HepG2 (cell line): ENCODE data around the gene CENPB. TPM values are rescaled to one million over a fixed set of nuclear protein-coding genes. Genes with fewer than 3 reads are reported as not detected.
A peak's percentile ranks its signal among the peaks of the same experiment; 100 is the strongest.

ENCODE experiments used
- ATAC-seq: fragments of 200-7000 bp; cut with Tn5 transposase; 3 replicates; pipeline ENCODE4 v1.9.1; 2020; ENCODE audit warnings: mild to moderate bottlenecking, moderate library complexity
- BruUV-seq: library from RNA; stranded (reverse); fragments of 400-500 nt; replicated peaks from 2 replicates; lab custom pipeline; 2021; lab: Mats Ljungman, UMichigan
- CTCF ChIA-PET: fragments of 300-600 bp; formaldehyde crosslinking; extraction: SDS; loops from one replicate; lab custom pipeline; 2021; ENCODE audit warnings: low total read pairs, inconsistent platforms, low intra/inter-chr PET ratio; lab: Yijun Ruan, JAX
- POLR2A ChIA-PET: fragments of 350-600 bp; sonication (Branson Sonifier 250); formaldehyde crosslinking; loops from one replicate; lab custom pipeline; 2020; ENCODE audit warnings: antibody characterized with exemption, inconsistent platforms; lab: Yijun Ruan, JAX
- DNase-seq: peaks from one replicate; pipeline ENCODE4 v3.0.0-alpha.2; 2015; ENCODE audit warnings: low spot score
- FAIRE-seq: peaks from 3 replicates; lab custom pipeline; 2011; peaks lifted over from hg19 to GRCh38; lab: Jason Lieb, UNC
- H2AFZ ChIP-seq: one replicate; pipeline ENCODE4 v1.6.1; 2011; ENCODE audit warnings: low read length, inconsistent platforms
- H3K27ac ChIP-seq: fragments of 300-600 bp; 3 replicates; pipeline ENCODE4 v1.8.0; 2011; ENCODE audit warnings: mixed run types, mild to moderate bottlenecking, mixed read lengths, low read length, inconsistent platforms; ENCODE audit not compliant: insufficient read depth; ENCODE audit errors: extremely low read length
- H3K27me3 ChIP-seq, 2 experiments: fragments of 200-600 bp in 1 of 2; 2 replicates in 1 of 2; 3 replicates in 1 of 2; pipeline versions ENCODE4 v1.6.0 to v1.8.0; 2011; ENCODE audit warnings: low read length in 2 of 2, mild to moderate bottlenecking in 2 of 2, moderate library complexity in 2 of 2, inconsistent platforms in 1 of 2; ENCODE audit not compliant: insufficient read depth in 2 of 2, control insufficient read depth in 1 of 2
- H3K36me3 ChIP-seq, 2 experiments: fragments of 200-600 bp in 1 of 2; replicated peaks in 1 of 2; 2 replicates in 1 of 2; 3 replicates in 1 of 2; pipeline versions ENCODE4 v1.5.1 to v1.8.0; 2011; ENCODE audit warnings: low read length in 2 of 2, inconsistent platforms in 1 of 2; ENCODE audit not compliant: insufficient read depth in 2 of 2, control insufficient read depth in 1 of 2
- H3K4me1 ChIP-seq: 2 replicates; pipeline ENCODE4 v1.5.1; 2012; ENCODE audit warnings: low read length, inconsistent platforms; ENCODE audit not compliant: insufficient read depth
- H3K4me2 ChIP-seq: 2 replicates; pipeline ENCODE4 v1.6.0; 2011; ENCODE audit warnings: low read depth, low read length, inconsistent platforms
- H3K4me3 ChIP-seq, 3 experiments: fragments of 200-600 bp in 1 of 3; sonication (generic), shearing (Covaris generic) in 1 of 3; replicated peaks in 1 of 3; 2 replicates each; pipeline ENCODE4 v1.5.1; 2011 to 2016; ENCODE audit warnings: low read length in 3 of 3, inconsistent platforms in 2 of 3, low read depth in 2 of 3, mild to moderate bottlenecking in 2 of 3, control low read depth in 1 of 3, mixed read lengths in 1 of 3; ENCODE audit not compliant: insufficient read depth in 1 of 3
- H3K79me2 ChIP-seq: one replicate; pipeline ENCODE4 v1.6.1; 2011; ENCODE audit warnings: low read length, inconsistent platforms; ENCODE audit not compliant: insufficient read depth
- H3K9ac ChIP-seq: 2 replicates; pipeline ENCODE4 v1.6.0; 2011; ENCODE audit warnings: mild to moderate bottlenecking, low read depth, low read length, inconsistent platforms; ENCODE audit not compliant: insufficient read depth
- H3K9me3 ChIP-seq: 2 replicates; pipeline ENCODE4 v1.5.1; 2012; ENCODE audit warnings: mild to moderate bottlenecking, low read length
- H4K20me1 ChIP-seq: 2 replicates; pipeline ENCODE4 v1.6.0; 2011; ENCODE audit warnings: inconsistent platforms, mild to moderate bottlenecking, low read length, moderate library complexity; ENCODE audit not compliant: insufficient read depth
- AGO2 ChIP-seq: fragments of 200-400 bp; formaldehyde crosslinking; optimal IDR thresholded peaks from 2 replicates; pipeline ENCODE3; 2017; ENCODE audit warnings: mild to moderate bottlenecking, low read depth, low read length, moderate library complexity
- BRD4 ChIP-seq: sonication (generic); formaldehyde crosslinking; IDR thresholded peaks from 2 replicates; pipeline ENCODE4 v1.4.0; 2020; ENCODE audit warnings: missing genetic modification reagents
- MYC ChIP-seq: sonication (generic); formaldehyde crosslinking; IDR thresholded peaks from 2 replicates; pipeline ENCODE4 v1.9.0; 2021; ENCODE audit warnings: missing genetic modification reagents, borderline replicate concordance
- THYN1 ChIP-seq: sonication (generic); formaldehyde crosslinking; IDR thresholded peaks from 2 replicates; pipeline ENCODE4 v1.8.1; 2023; ENCODE audit warnings: low read depth, mild to moderate bottlenecking, moderate library complexity, missing genetic modification reagents, borderline replicate concordance
- ZKSCAN8 ChIP-seq: IDR thresholded peaks from 2 replicates; pipeline ENCODE4 v1.6.1; 2016; ENCODE audit warnings: borderline replicate concordance, missing genetic modification reagents, missing compliant biosample characterization
- ZNF781 ChIP-seq: sonication (generic); formaldehyde crosslinking; IDR thresholded peaks from 2 replicates; pipeline ENCODE4 v1.5.1; 2020; ENCODE audit warnings: borderline replicate concordance, mild to moderate bottlenecking, missing genetic modification reagents; ENCODE audit errors: not compliant biosample characterization
- WGBS: methylation state at CpG from one replicate; pipeline ENCODE4 v1.1.6; 2017; ENCODE audit warnings: low lambda C conversion rate; 5-methylcytosine and 5-hydroxymethylcytosine counted together
- in situ Hi-C: cut with HindIII; loops from 2 replicates; pipeline ENCODE4 v1.10.0; 2017; ENCODE audit warnings: low pct_unique_long_range_greater_than_20kb; ENCODE audit not compliant: extremely low pct_ligation_motif_present
- intact Hi-C: fragments of 100-400 bp; cut with micrococcal nuclease; formaldehyde crosslinking; loops from one replicate; pipeline ENCODE4 v1.10.0; 2022; ENCODE audit not compliant: unreplicated experiment
- polyA plus RNA-seq, 8 experiments: library from polyadenylated mRNA; depleted of rRNA in 3 of 8; stranded (reverse) in 7 of 8; unstranded in 1 of 8; fragments of >200 nt; fragmentation: Illumina TruSeq in 4 of 8; extraction: Trizol in 4 of 8; gene quantifications; 2 replicates each; pipeline versions ENCODE4 v1.2.1 to v1.2.3, GENCODE V29; 2011 to 2016; ENCODE audit warnings: low read depth in 4 of 8, missing spikeins in 1 of 8, mixed read lengths in 1 of 8; ENCODE audit not compliant: insufficient read depth in 1 of 8
- total RNA-seq, 5 experiments: library from RNA; depleted of rRNA; stranded (reverse); fragments of >200 nt; fragmentation: Illumina TruSeq; extraction: Trizol; gene quantifications; 2 replicates each; pipeline ENCODE4 v1.2.3, GENCODE V29; 2016; ENCODE audit warnings: low read depth in 1 of 5
- TF ChIP-seq, protein P1 (sequence below), 2 experiments: sonication (generic) in 1 of 2; formaldehyde crosslinking in 1 of 2; IDR thresholded peaks; 2 replicates each; pipeline versions ENCODE4 v1.6.1 to v1.9.0; 2014 to 2022; ENCODE audit warnings: antibody characterized with exemption in 1 of 2, borderline replicate concordance in 1 of 2, inconsistent platforms in 1 of 2, low read depth in 1 of 2, missing genetic modification reagents in 1 of 2
- TF ChIP-seq, protein P2 (sequence below): sonication (generic); formaldehyde crosslinking; IDR thresholded peaks from 2 replicates; pipeline ENCODE4 v1.4.0; 2020; ENCODE audit warnings: missing genetic modification reagents

CENPB gene
- total and polyA plus RNA-seq, 2 of the 13 experiments (the other 11 are each of a cell fraction or from before 2014, with no cell fraction given), result 10.4 to 54.5 TPM

DNA sequence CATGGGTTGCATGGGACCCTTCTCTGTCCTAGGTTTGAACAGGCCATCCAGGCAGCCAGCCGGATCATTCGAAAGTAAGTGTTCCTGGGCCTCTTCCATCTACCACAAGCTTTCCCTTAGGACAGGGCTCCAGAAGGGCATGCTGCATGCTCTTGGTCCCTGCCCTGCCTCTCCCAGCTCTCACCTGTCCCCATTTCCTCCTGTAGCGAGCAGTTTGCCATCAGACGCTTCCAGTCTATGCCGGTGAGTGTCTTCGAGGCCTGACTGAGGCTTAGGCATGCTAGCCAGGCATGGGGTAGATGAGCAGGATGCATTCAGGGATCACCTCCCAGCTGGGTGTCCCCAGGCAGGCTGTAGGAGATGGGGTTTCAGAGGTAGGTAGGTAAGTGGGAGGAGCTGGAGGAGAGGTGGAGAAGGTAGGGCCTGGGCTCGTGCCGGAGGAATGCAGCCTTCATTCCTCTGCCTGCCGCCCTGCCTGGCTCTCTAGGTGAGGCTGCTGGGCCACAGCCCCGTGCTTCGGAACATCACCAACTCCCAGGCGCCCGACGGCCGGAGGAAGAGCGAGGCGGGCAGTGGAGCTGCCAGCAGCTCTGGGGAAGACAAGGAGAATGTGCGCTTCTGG lies 13.8 kb upstream of the CENPB start:
- H3K4me1 ChIP-seq, result peaks cover 36% of the 10 kb centered on the region
- TF ChIP-seq, protein P1, sequence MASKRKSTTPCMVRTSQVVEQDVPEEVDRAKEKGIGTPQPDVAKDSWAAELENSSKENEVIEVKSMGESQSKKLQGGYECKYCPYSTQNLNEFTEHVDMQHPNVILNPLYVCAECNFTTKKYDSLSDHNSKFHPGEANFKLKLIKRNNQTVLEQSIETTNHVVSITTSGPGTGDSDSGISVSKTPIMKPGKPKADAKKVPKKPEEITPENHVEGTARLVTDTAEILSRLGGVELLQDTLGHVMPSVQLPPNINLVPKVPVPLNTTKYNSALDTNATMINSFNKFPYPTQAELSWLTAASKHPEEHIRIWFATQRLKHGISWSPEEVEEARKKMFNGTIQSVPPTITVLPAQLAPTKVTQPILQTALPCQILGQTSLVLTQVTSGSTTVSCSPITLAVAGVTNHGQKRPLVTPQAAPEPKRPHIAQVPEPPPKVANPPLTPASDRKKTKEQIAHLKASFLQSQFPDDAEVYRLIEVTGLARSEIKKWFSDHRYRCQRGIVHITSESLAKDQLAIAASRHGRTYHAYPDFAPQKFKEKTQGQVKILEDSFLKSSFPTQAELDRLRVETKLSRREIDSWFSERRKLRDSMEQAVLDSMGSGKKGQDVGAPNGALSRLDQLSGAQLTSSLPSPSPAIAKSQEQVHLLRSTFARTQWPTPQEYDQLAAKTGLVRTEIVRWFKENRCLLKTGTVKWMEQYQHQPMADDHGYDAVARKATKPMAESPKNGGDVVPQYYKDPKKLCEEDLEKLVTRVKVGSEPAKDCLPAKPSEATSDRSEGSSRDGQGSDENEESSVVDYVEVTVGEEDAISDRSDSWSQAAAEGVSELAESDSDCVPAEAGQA (IDR thresholded peaks at IDR 0.05; ENCODE audit: low read depth), result no peak
- TF ChIP-seq, protein P1 (CRISPR knock-in tag; IDR thresholded peaks at IDR 0.05; ENCODE audit: borderline replicate concordance), result no peak
- TF ChIP-seq ZKSCAN8 (no peak), MYC (0 out of 2 replicates have a peak, but pooled peaks have one; percentile 8), BRD4 (CRISPR knock-in tag) (no peak), THYN1 (CRISPR knock-in tag) (no peak), ZNF781 (CRISPR knock-in tag) (no peak), AGO2 (peak; percentile 48)
- TF ChIP-seq, protein P2, sequence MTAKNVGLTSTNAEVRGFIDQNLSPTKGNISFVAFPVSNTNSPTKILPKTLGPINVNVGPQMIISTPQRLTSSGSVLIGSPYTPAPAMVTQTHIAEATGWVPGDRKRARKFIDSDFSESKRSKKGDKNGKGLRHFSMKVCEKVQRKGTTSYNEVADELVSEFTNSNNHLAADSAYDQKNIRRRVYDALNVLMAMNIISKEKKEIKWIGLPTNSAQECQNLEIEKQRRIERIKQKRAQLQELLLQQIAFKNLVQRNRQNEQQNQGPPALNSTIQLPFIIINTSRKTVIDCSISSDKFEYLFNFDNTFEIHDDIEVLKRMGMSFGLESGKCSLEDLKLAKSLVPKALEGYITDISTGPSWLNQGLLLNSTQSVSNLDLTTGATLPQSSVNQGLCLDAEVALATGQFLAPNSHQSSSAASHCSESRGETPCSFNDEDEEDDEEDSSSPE (CRISPR knock-in tag), result no peak
- 94% methylated on average over 18 of the region's 18 CpGs for WGBS
- H3K4me2 ChIP-seq, result no peak overlapping the region
- no peak overlapping the region for H3K9ac ChIP-seq
- H3K4me3 ChIP-seq, result no peak overlapping the region
- H4K20me1 ChIP-seq, result no peaks in the 10 kb centered on the region
- ChIA-PET CTCF (no interaction called here), POLR2A (interaction anchor here (1.7 to 2.4 kb wide), 2 partner anchors 18 to 20 kb away, joined by 8 to 12 read pairs; partner anchors contain the start of gene AP5S1)
- ATAC-seq (no peak), DNase-seq (no peak), FAIRE-seq (no peak)
- H3K9me3 ChIP-seq, result no peaks in the 10 kb centered on the region
- no peak overlapping the region for H2AFZ ChIP-seq
- H3K27ac ChIP-seq, result no peak overlapping the region
- no TSS peak for BruUV-seq
- H3K27me3 ChIP-seq, result no peaks in the 10 kb centered on the region; a peak in 1 of 5 replicates
- peaks cover 27 to 48% of the 10 kb centered on the region in 2 experiments for H3K36me3 ChIP-seq
- peaks cover 20% of the 10 kb centered on the region for H3K79me2 ChIP-seq
- intact Hi-C loops, result no loop called here
- in situ Hi-C loops, result no loop called here
